Naive thymus-derived CD8-positive, alpha-beta T cell (primary cell): ENCODE results near the gene CACHD1. TPM values are rescaled to one million over a fixed set of nuclear protein-coding genes. Genes with fewer than 3 reads are reported as not detected.

Source experiments
- ATAC-seq, 2 donors: fragments of 150-1000 bp; cut with Tn5 transposase in 1 of 2; sonication (Bioruptor Pico), chemical (Tn5 transposase) in 1 of 2; 1 replicate in 1 of 2; 2 replicates in 1 of 2; pipeline ENCODE4 v1.10.0; 2021; ENCODE audit warnings: mild to moderate bottlenecking in 2 of 2, moderate library complexity in 2 of 2
- POLR2A ChIA-PET: fragments of 350-600 bp; sonication (Branson Sonifier 250); formaldehyde crosslinking; loops from one replicate; lab custom pipeline; 2021; ENCODE audit warnings: antibody characterized with exemption; lab: Charles Lee
- DNase-seq, 10 donors: peaks; one replicate each; pipeline versions ENCODE4 v3.0.0 to v3.0.0-alpha.2; 2020 to 2022
- H3K27ac Mint-ChIP-seq, 10 donors: one replicate each; pipeline ENCODE4 v1.8.0; 2020 to 2022; ENCODE audit warnings: mild to moderate bottlenecking in 10 of 10, mixed read lengths in 10 of 10, moderate library complexity in 4 of 10, inconsistent platforms in 1 of 10
- H3K27me3 Mint-ChIP-seq, 5 donors: one replicate each; pipeline ENCODE4 v1.8.0; 2021 to 2022; ENCODE audit warnings: mixed read lengths in 5 of 5
- H3K36me3 Mint-ChIP-seq, 3 donors: one replicate each; pipeline ENCODE4 v1.8.0; 2020 to 2022; ENCODE audit warnings: mixed read lengths in 3 of 3, mild to moderate bottlenecking in 2 of 3, inconsistent platforms in 1 of 3
- H3K4me1 Mint-ChIP-seq, 4 donors: one replicate each; pipeline ENCODE4 v1.8.0; 2021 to 2022; ENCODE audit warnings: mixed read lengths in 4 of 4
- H3K4me3 Mint-ChIP-seq, 10 donors: one replicate each; pipeline ENCODE4 v1.8.0; 2020 to 2022; ENCODE audit warnings: mild to moderate bottlenecking in 10 of 10, mixed read lengths in 10 of 10, moderate library complexity in 6 of 10, inconsistent platforms in 1 of 10
- H3K9me3 Mint-ChIP-seq, 9 donors: one replicate each; pipeline ENCODE4 v1.8.0; 2020 to 2022; ENCODE audit warnings: mixed read lengths in 9 of 9, mild to moderate bottlenecking in 3 of 9, inconsistent platforms in 1 of 9, moderate library complexity in 1 of 9
- polyA plus RNA-seq, 3 donors: library from polyadenylated mRNA; unstranded; fragments of 300-500 nt; fragmentation: Illumina TruSeq; gene quantifications; one replicate each; pipeline ENCODE4 v1.2.3, GENCODE V29; 2021
- total RNA-seq, 8 experiments: library from RNA in 2 of 8; stranded (reverse) in 2 of 8; gene quantifications; one replicate each; pipeline ENCODE4 v1.2.3 and lab custom pipeline; 2021 to 2026

The CACHD1 gene
- total and polyA plus RNA-seq, 5 experiments from 2014 or later = 0.80 to 5.2 (median 3.3) TPM

DNA sequence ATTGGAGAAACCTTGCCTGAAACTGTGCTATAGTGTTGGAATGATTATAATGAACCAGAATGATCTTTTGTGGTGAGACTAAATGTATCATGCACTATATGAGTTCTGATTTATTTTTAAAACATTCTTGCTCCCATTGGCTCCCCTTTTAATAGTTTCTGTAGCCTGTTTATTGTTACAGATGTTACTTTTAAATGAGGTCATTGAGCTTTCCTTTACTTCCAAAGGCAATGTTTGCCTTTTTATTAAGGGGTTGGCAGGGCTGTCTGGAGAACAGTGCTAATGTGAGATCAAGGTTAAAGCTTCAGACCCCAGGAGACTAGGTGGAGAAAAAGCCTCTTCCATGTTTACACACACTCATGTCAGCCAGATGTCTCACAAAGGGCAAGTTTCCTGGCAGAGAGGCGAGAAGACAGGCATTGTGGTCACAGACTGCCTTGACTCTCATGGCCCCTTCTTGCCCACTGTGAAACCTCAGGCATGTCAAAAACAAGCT is 154.3 kb downstream of the CACHD1 start:
- POLR2A ChIA-PET = no interaction called here
- DNase-seq (no peak), ATAC-seq (no peak)
- Mint-ChIP-seq H3K27me3 (no peaks in the 10 kb centered on the region), H3K9me3 (no peaks in the 10 kb centered on the region), H3K36me3 (no peaks in the 10 kb centered on the region), H3K4me3 (no peak overlapping the region), H3K4me1 (peaks cover 2 to 13% (median 10%) of the 10 kb centered on the region in 4 donors), H3K27ac (peak overlapping the region in 2 of 10 donors; percentile 4 to 29)

- no peaks in the 10 kb centered on the region for H3K27me3 Mint-ChIP-seq
- H3K27ac Mint-ChIP-seq = peak overlapping the region in 1 of 10 donors; percentile 4
- DNase-seq (no peak), ATAC-seq (no peak)
- H3K36me3 Mint-ChIP-seq = no peaks in the 10 kb centered on the region
- H3K4me1 Mint-ChIP-seq = peaks cover 7 to 16% (median 12%) of the 10 kb centered on the region in 4 donors
- POLR2A ChIA-PET = no interaction called here
- no peaks in the 10 kb centered on the region for H3K9me3 Mint-ChIP-seq
- no peak overlapping the region for H3K4me3 Mint-ChIP-seq
Measured at GRCh38 chr1:64624808-64625207, 154.9 kb downstream of the CACHD1 start.

DNA sequence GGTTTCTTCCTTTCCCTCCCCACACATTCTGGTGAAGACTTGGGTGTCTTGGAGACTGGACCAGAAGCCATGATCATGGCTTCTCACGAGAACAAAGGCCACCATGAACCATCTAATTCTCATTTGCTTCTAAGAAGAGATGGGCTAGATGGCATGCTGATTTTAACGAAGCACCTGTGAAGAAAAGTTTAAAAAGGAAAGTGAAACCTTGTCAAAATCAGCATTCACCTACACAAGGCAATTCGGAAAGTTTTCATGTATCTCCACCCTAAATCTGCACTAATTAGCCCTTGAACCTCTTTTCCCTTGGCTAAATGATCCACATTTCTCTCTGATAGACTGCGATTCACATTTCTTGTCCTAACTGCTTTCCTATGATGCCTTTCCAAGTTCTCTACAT is 160.7 kb downstream of the CACHD1 start:
- Mint-ChIP-seq H3K4me3 (peak overlapping the region in 9 of 10 donors; percentile 46 to 75 (median 66)), H3K27me3 (peaks cover 0 to 2% (median 0%) of the 10 kb centered on the region in 5 donors), H3K4me1 (peaks cover 14 to 28% (median 22%) of the 10 kb centered on the region in 4 donors), H3K36me3 (peaks cover 0 to 22% (median 2%) of the 10 kb centered on the region in 3 donors), H3K27ac (peak overlapping the region in 7 of 10 donors; percentile 21 to 81 (median 38)), H3K9me3 (no peaks in the 10 kb centered on the region)
- DNase-seq = peak in 1 of 10 donors; percentile 9
- no peak for ATAC-seq
- POLR2A ChIA-PET = no interaction called here

DNA sequence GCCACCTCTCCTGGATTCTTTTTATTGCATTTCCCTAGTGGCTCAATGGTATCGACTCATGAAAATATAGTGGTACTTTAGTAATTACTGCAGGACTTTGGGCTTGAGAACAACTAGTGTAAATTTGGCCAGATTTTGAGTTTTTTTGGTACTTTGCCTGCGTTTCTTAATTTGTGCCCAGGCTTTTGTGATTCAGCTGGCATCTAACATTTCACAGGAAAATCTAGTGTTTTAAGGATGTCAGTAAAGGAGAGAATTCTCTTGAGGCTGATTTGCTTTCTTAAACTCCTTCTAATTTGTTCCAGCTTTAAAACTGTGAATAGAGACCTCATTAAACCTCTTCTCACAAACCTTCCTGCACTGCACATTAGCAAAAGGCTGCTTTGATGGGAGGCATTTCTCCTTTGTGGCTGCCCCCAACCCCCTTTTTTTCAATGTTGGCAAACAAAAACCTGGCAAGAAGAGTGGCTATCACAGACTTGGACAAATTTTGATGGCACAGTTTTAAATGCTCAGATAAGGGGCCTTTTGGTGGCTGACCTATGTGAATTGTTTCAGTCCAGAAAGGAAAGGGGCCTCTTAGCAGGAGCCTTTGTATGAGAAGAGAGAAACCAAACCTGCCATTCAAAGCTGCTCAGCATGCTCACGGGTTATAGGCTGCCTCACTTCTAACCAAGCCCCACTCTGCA is 161.6 kb downstream of the CACHD1 start:
- Mint-ChIP-seq H3K36me3 (peaks cover 0 to 23% (median 7%) of the 10 kb centered on the region in 3 donors), H3K4me3 (peak overlapping the region in 4 of 10 donors; percentile 5 to 75 (median 68)), H3K4me1 (peaks cover 14 to 28% (median 22%) of the 10 kb centered on the region in 4 donors), H3K27me3 (peaks cover 0 to 2% (median 0%) of the 10 kb centered on the region in 5 donors), H3K27ac (peak overlapping the region in 4 of 10 donors; percentile 30 to 66 (median 52)), H3K9me3 (no peaks in the 10 kb centered on the region)
- no peak for DNase-seq
- ATAC-seq = no peak
- POLR2A ChIA-PET = no interaction called here

- POLR2A ChIA-PET = no interaction called here
- DNase-seq (no peak), ATAC-seq (no peak)
- Mint-ChIP-seq H3K36me3 (peaks cover 0 to 26% (median 13%) of the 10 kb centered on the region in 3 donors), H3K27ac (no peak overlapping the region), H3K4me3 (no peak overlapping the region), H3K4me1 (peaks cover 14 to 28% (median 22%) of the 10 kb centered on the region in 4 donors), H3K9me3 (no peaks in the 10 kb centered on the region), H3K27me3 (peaks cover 0 to 2% (median 0%) of the 10 kb centered on the region in 5 donors)
Measured at GRCh38 chr1:64632936-64633335, 163.0 kb downstream of the CACHD1 start.

DNA sequence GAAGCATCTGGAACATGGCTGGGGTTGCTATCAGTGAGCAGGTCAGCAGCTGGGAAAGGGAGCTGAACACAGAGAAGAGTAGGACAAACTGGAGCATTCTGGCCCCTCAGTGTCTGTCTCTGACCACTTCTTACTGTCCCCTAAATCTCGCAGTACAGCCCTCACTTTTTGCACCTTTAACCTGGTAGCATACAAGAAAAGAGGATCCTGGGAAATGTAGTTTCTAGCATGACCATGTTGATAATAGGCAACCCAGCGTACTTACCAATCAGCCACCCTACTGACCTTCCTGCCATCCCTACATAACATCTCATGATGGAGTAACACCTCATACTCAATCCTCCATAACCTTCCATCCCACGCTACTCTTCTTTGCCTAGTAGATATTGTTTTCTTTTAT is 175.8 kb downstream of the CACHD1 start:
- H3K4me3 Mint-ChIP-seq = no peak overlapping the region
- DNase-seq (no peak), ATAC-seq (no peak)
- POLR2A ChIA-PET = no interaction called here
- peaks cover 4 to 38% (median 16%) of the 10 kb centered on the region in 3 donors for H3K36me3 Mint-ChIP-seq
- no peaks in the 10 kb centered on the region for H3K4me1 Mint-ChIP-seq
- no peak overlapping the region for H3K27ac Mint-ChIP-seq
- H3K9me3 Mint-ChIP-seq = no peaks in the 10 kb centered on the region
- H3K27me3 Mint-ChIP-seq = peaks cover 0 to 2% (median 0%) of the 10 kb centered on the region in 5 donors

DNA sequence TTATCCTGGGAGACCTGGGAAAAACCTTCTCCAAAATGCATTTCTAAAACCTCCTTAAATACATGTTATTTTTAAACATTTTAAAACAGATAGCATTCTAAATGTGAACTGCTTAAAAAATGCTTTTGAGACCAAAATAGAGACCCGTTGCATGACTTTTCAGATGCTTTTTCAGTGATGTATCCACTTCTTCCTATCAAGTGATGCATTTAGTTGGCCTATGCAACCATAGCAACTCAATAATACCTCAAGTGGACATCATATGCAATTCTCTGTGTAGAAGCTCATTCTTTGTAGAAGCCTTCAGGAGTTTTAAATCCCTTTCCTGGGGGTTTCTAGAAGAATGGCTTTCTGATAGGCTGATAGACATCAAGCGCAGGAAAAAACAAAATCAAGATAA is 180.5 kb downstream of the CACHD1 start:
- Mint-ChIP-seq H3K4me3 (no peak overlapping the region), H3K36me3 (peaks cover 7 to 37% (median 9%) of the 10 kb centered on the region in 3 donors), H3K4me1 (no peaks in the 10 kb centered on the region), H3K27ac (no peak overlapping the region), H3K27me3 (peaks cover 0 to 3% (median 0%) of the 10 kb centered on the region in 5 donors), H3K9me3 (no peaks in the 10 kb centered on the region)
- no peak for ATAC-seq
- DNase-seq = no peak
- POLR2A ChIA-PET = no interaction called here

DNA sequence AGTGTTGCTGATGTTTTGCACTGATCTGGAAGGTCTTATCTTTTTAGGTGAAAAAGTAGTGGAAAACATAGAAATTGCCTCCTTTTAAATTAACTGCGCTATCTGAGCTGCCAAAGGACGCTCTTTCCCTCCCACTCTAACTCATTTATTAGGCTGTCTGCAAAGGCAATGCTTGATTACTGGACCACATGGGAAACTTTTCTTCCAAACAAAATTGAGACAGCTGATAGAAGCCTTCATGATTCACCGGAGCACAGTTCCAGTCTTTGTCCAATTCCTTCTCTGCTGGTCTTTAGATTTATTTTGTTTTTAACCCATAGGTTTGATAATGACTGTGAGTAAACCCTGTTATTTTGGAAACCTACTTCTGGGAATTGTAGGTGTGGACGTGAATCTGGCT is 181.9 kb downstream of the CACHD1 start:
- H3K27ac Mint-ChIP-seq = no peak overlapping the region
- ATAC-seq (no peak), DNase-seq (no peak)
- H3K27me3 Mint-ChIP-seq = peaks cover 0 to 3% (median 0%) of the 10 kb centered on the region in 5 donors
- no peaks in the 10 kb centered on the region for H3K4me1 Mint-ChIP-seq
- no peak overlapping the region for H3K4me3 Mint-ChIP-seq
- peaks cover 7 to 41% (median 9%) of the 10 kb centered on the region in 3 donors for H3K36me3 Mint-ChIP-seq
- POLR2A ChIA-PET = no interaction called here
- no peaks in the 10 kb centered on the region for H3K9me3 Mint-ChIP-seq

DNA sequence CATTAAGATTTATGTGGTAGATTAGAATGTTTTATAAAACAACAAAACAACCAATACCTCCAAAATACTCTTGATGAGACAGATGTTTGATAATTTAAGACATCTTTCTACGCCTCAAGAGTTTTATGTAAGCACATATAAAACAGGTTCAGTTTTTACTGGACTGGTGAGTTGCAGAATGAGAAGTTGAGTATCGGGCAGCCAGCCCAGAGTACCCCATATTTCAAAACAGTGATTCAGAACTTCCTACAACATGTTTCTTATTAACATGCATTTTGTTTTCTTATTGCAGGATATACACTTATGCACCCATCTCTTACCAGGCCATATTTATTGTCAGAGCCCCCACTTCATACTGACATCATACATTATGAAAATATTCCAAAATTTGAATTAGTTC is 183.5 kb downstream of the CACHD1 start:
- Mint-ChIP-seq H3K27me3 (peaks cover 0 to 3% (median 0%) of the 10 kb centered on the region in 5 donors), H3K36me3 (peaks cover 4 to 49% (median 7%) of the 10 kb centered on the region in 3 donors), H3K4me3 (no peak overlapping the region), H3K27ac (no peak overlapping the region), H3K4me1 (no peaks in the 10 kb centered on the region), H3K9me3 (no peaks in the 10 kb centered on the region)
- POLR2A ChIA-PET = no interaction called here
- ATAC-seq = no peak
- no peak for DNase-seq

DNA sequence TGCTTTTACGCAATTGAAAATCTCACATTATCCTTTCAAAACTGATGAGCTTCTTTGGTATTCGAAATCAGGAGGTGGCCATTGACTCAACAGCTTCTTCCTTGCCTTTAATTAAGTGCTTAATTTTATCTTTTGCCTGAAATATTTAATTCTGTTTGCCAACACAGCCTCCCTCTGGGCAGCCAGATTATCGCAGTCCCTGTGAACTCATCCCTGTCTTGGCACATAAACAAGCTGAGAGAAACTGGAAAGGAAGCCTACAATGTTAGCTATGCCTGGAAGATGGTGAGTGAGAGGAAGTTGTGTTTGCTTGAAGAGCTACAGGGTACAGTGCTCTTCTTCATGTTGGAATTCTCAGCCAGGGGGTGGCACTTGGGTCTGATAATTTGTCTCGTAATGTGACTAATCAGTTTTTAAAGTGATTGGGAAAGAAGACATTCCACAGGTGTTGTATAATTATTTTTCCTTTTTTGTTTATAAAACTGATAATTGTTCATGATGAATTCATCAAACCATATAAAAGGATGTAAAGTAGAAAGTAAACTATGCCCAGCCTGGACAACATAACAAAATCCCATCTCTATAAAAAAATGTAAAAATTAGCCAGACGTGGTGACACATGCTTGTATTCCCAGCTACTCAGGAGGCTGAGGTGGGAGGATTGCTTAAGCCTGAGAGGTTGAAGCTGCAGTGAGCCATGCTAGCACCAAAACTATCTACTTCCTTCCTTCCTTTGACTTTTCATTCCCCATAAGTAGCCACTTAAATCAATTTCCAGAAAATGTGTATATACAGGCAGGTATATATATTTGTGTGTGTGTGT is 184.8 kb downstream of the CACHD1 start:
- POLR2A ChIA-PET = no interaction called here
- Mint-ChIP-seq H3K9me3 (no peaks in the 10 kb centered on the region), H3K4me3 (no peak overlapping the region), H3K27ac (peak overlapping the region in 2 of 10 donors; percentile 8 to 12), H3K4me1 (no peaks in the 10 kb centered on the region), H3K36me3 (peaks cover 4 to 57% (median 9%) of the 10 kb centered on the region in 3 donors), H3K27me3 (peaks cover 0 to 3% (median 0%) of the 10 kb centered on the region in 5 donors)
- ATAC-seq = no peak
- peak in 2 of 10 donors; percentile 9 to 12 for DNase-seq

- no peaks in the 10 kb centered on the region for H3K9me3 Mint-ChIP-seq
- H3K4me3 Mint-ChIP-seq = no peak overlapping the region
- ATAC-seq (no peak), DNase-seq (no peak)
- POLR2A ChIA-PET = no interaction called here
- H3K27ac Mint-ChIP-seq = no peak overlapping the region
- peaks cover 0 to 3% (median 0%) of the 10 kb centered on the region in 5 donors for H3K27me3 Mint-ChIP-seq
- H3K36me3 Mint-ChIP-seq = peaks cover 4 to 63% (median 9%) of the 10 kb centered on the region in 3 donors
- no peaks in the 10 kb centered on the region for H3K4me1 Mint-ChIP-seq
Measured at GRCh38 chr1:64655861-64656260, 185.9 kb downstream of the CACHD1 start.

GRCh38 chr1:64659478-64660138 is 189.7 kb downstream of the CACHD1 start:
- Mint-ChIP-seq H3K27ac (no peak overlapping the region), H3K4me1 (no peaks in the 10 kb centered on the region), H3K9me3 (no peaks in the 10 kb centered on the region), H3K4me3 (no peak overlapping the region), H3K27me3 (peaks cover 0 to under 1% (median 0%) of the 10 kb centered on the region in 5 donors), H3K36me3 (peaks cover 0 to 52% (median 8%) of the 10 kb centered on the region in 3 donors)
- DNase-seq (no peak), ATAC-seq (no peak)
- POLR2A ChIA-PET = no interaction called here
